Astrocyte (in vitro differentiated cells and primary cell): ENCODE results near the gene CALY. TPM values are rescaled to one million over a fixed set of nuclear protein-coding genes. Genes with fewer than 3 reads are reported as not detected.

Experiments
- DNase-seq: peaks from one replicate; pipeline ENCODE4 v3.0.0-alpha.2; 2010; ENCODE audit warnings: low read depth
- FAIRE-seq: peaks from 2 replicates; lab custom pipeline; 2011; peaks lifted over from hg19 to GRCh38; lab: Jason Lieb, UNC
- H2AFZ ChIP-seq: 2 replicates; pipeline ENCODE4 v1.6.0; 2012; ENCODE audit warnings: low read depth, low read length, inconsistent platforms
- H3K27ac ChIP-seq: 2 replicates; pipeline ENCODE4 v1.5.1; 2011; ENCODE audit warnings: low read depth, low read length, inconsistent platforms
- H3K27me3 ChIP-seq: 2 replicates; pipeline ENCODE4 v1.6.0; 2011; ENCODE audit warnings: low read length, inconsistent platforms; ENCODE audit not compliant: insufficient read depth
- H3K36me3 ChIP-seq: 2 replicates; pipeline ENCODE4 v1.5.1; 2011; ENCODE audit warnings: low read length, inconsistent platforms; ENCODE audit not compliant: insufficient read depth
- H3K4me1 ChIP-seq: 2 replicates; pipeline ENCODE4 v1.5.1; 2011; ENCODE audit warnings: low read length, inconsistent platforms; ENCODE audit not compliant: insufficient read depth
- H3K4me2 ChIP-seq: 2 replicates; pipeline ENCODE4 v1.6.0; 2012; ENCODE audit warnings: low read length, inconsistent platforms
- H3K4me3 ChIP-seq: 2 replicates; pipeline ENCODE4 v1.5.1; 2011; ENCODE audit warnings: low read depth, mild to moderate bottlenecking, low read length, inconsistent platforms; ENCODE audit not compliant: insufficient read depth
- H3K79me2 ChIP-seq: 2 replicates; pipeline ENCODE4 v1.6.0; 2012; ENCODE audit warnings: mild to moderate bottlenecking, low read length, inconsistent platforms; ENCODE audit not compliant: insufficient read depth
- H3K9ac ChIP-seq: 2 replicates; pipeline ENCODE4 v1.6.0; 2012; ENCODE audit warnings: mild to moderate bottlenecking, low read length, inconsistent platforms
- H3K9me3 ChIP-seq: 2 replicates; pipeline ENCODE4 v1.5.1; 2012; ENCODE audit warnings: low read depth, mild to moderate bottlenecking, low read length, inconsistent platforms; ENCODE audit not compliant: insufficient read depth
- H4K20me1 ChIP-seq: 2 replicates; pipeline ENCODE4 v1.6.0; 2012; ENCODE audit warnings: low read length, inconsistent platforms; ENCODE audit not compliant: insufficient read depth
- H3K27ac Mint-ChIP-seq: one replicate; pipeline ENCODE4 v1.8.0; 2021; ENCODE audit warnings: mild to moderate bottlenecking, mixed read lengths; ENCODE audit not compliant: unreplicated experiment
- H3K27me3 Mint-ChIP-seq: one replicate; pipeline ENCODE4 v1.8.0; 2021; ENCODE audit warnings: low read depth, mixed read lengths; ENCODE audit not compliant: unreplicated experiment
- H3K36me3 Mint-ChIP-seq: one replicate; pipeline ENCODE4 v1.8.0; 2021; ENCODE audit warnings: low read depth, mixed read lengths; ENCODE audit not compliant: unreplicated experiment
- H3K4me1 Mint-ChIP-seq: one replicate; pipeline ENCODE4 v1.8.0; 2021; ENCODE audit warnings: low read depth, mixed read lengths; ENCODE audit not compliant: unreplicated experiment
- H3K4me3 Mint-ChIP-seq: one replicate; pipeline ENCODE4 v1.8.0; 2021; ENCODE audit warnings: mild to moderate bottlenecking, moderate library complexity, mixed read lengths; ENCODE audit not compliant: unreplicated experiment
- H3K9me3 Mint-ChIP-seq: one replicate; pipeline ENCODE4 v1.8.0; 2021; ENCODE audit warnings: mild to moderate bottlenecking, mixed read lengths; ENCODE audit not compliant: unreplicated experiment
- EZH2 ChIP-seq: IDR thresholded peaks from 2 replicates; pipeline ENCODE4 v1.6.1; 2012; ENCODE audit warnings: mild to moderate bottlenecking, low read length, inconsistent platforms; ENCODE audit not compliant: insufficient read depth
- total RNA-seq: library from RNA; stranded (reverse); gene quantifications from 2 replicates; pipeline ENCODE4 v1.2.1, GENCODE V29; 2021
- TF ChIP-seq, protein P1 (sequence below): IDR thresholded peaks from 2 replicates; pipeline ENCODE4 v1.5.1; 2011; ENCODE audit warnings: low read depth, mild to moderate bottlenecking, inconsistent platforms, low read length, moderate library complexity; ENCODE audit not compliant: insufficient read depth

CALY gene
- total RNA-seq, 1 donor from 2014 or later, result 1.1 TPM

DNA sequence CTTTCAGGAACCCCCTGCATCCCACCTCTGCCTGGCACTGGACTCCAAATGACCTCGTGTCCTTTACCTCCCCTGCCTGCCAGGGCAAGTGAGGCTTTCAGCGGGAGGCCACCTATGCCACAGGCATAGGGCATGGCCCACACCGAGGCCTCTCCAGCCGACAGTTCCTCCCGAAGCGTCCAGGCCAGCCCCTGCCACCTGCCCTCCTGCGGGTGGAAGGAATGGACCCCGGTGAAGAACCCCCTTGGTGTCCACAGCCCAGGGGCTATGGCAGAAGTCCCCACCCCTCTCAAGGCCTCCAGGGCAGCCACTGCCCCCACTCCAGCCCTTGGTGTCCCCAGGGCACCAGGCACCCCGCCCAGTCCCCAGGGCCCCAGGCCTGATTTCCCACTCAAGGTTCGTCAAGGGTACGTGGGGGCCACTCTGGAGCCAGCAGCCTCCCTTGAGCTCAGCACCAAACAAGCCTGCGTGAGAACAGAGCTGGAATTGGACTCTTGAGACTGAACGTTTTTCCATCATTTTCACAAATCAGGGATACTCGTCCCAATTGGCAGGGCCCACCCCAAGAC lies 18.1 kb upstream of the CALY start:
- H2AFZ ChIP-seq, result no peak overlapping the region
- H3K4me1 Mint-ChIP-seq, result no peaks in the 10 kb centered on the region
- no peak overlapping the region for H3K4me3 ChIP-seq
- H4K20me1 ChIP-seq, result peaks cover 7% of the 10 kb centered on the region
- FAIRE-seq (no peak), DNase-seq (no peak)
- H3K79me2 ChIP-seq, result peaks cover 5% of the 10 kb centered on the region
- TF ChIP-seq EZH2, result no peak
- TF ChIP-seq, protein P1, sequence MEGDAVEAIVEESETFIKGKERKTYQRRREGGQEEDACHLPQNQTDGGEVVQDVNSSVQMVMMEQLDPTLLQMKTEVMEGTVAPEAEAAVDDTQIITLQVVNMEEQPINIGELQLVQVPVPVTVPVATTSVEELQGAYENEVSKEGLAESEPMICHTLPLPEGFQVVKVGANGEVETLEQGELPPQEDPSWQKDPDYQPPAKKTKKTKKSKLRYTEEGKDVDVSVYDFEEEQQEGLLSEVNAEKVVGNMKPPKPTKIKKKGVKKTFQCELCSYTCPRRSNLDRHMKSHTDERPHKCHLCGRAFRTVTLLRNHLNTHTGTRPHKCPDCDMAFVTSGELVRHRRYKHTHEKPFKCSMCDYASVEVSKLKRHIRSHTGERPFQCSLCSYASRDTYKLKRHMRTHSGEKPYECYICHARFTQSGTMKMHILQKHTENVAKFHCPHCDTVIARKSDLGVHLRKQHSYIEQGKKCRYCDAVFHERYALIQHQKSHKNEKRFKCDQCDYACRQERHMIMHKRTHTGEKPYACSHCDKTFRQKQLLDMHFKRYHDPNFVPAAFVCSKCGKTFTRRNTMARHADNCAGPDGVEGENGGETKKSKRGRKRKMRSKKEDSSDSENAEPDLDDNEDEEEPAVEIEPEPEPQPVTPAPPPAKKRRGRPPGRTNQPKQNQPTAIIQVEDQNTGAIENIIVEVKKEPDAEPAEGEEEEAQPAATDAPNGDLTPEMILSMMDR, result no peak
- no peak overlapping the region for H3K27ac Mint-ChIP-seq
- H3K27me3 Mint-ChIP-seq, result no peaks in the 10 kb centered on the region
- H3K36me3 Mint-ChIP-seq, result no peaks in the 10 kb centered on the region
- no peak overlapping the region for H3K4me3 Mint-ChIP-seq
- no peak overlapping the region for H3K4me2 ChIP-seq
- H3K36me3 ChIP-seq, result no peaks in the 10 kb centered on the region
- peaks cover 9% of the 10 kb centered on the region for H3K4me1 ChIP-seq
- no peaks in the 10 kb centered on the region for H3K27me3 ChIP-seq
- no peaks in the 10 kb centered on the region for H3K9me3 ChIP-seq
- no peak overlapping the region for H3K9ac ChIP-seq
- no peaks in the 10 kb centered on the region for H3K9me3 Mint-ChIP-seq
- H3K27ac ChIP-seq, result no peak overlapping the region

DNA sequence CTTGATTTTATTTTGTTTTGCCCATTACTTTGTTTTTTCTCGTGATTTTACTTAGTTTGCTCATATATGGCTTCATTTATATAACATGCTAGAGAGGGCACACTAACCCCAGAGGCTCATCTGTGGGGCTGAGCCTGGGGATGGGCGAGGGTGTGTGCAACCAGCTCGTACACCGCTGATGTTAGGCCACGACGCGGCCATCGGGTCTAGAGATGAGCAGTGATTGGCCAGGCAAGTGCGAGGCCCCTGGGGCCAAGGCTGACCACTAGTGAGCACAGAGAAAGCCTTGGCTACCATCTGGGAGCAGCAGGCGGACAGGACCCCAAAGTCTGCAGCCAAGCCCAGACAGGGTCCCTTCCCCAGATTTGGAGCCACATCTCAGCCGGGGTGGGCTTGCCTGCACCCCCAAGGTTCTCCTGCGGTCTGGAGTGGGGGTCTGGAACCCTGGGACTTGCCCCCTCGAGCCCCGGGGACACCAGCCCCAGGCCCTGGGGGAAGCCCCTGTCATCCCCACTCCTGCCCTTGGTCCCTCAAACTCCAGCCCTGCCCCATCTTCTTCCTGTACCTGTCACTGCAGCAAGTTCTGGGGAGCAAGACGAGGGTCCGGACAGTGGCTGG lies 17.4 kb upstream of the CALY start:
- DNase-seq, result no peak
- TF ChIP-seq, protein P1, result no peak
- no peak for TF ChIP-seq EZH2
- Histone ChIP-seq H3K79me2 (peaks cover 5% of the 10 kb centered on the region), H2AFZ (no peak overlapping the region), H3K4me1 (peaks cover 9% of the 10 kb centered on the region), H3K9me3 (no peaks in the 10 kb centered on the region), H4K20me1 (peaks cover 7% of the 10 kb centered on the region), H3K36me3 (no peaks in the 10 kb centered on the region), H3K4me3 (no peak overlapping the region), H3K27me3 (no peaks in the 10 kb centered on the region), H3K4me2 (no peak overlapping the region), H3K9ac (no peak overlapping the region), H3K27ac (no peak overlapping the region)
- Mint-ChIP-seq H3K9me3 (no peaks in the 10 kb centered on the region), H3K4me3 (no peak overlapping the region), H3K27ac (peak overlapping the region; percentile 87), H3K27me3 (no peaks in the 10 kb centered on the region), H3K36me3 (no peaks in the 10 kb centered on the region), H3K4me1 (no peaks in the 10 kb centered on the region)
- no peak for FAIRE-seq
